ENCODE data around the gene FBXL19.

The FBXL19 gene

GRCh38 chr16:30972872-30973271, 49.5 kb downstream of the FBXL19 start:
- H3K4me3 ChIP-seq (replicated peaks in 1 of 2; ENCODE audit: low read depth in 2 of 2, low read length in 2 of 2), result no peak overlapping the region
- TF ChIP-seq CTCF (IDR thresholded peaks at IDR 0.05; ENCODE audit: low read depth, low read length), result peak; percentile 19
- peak in 1 of 2 donors; percentile 20 for DNase-seq (ENCODE audit: low read depth in 2 of 2)

- H3K4me3 ChIP-seq (replicated peaks in 1 of 2; ENCODE audit: low read depth in 2 of 2, low read length in 2 of 2), result no peak overlapping the region
- no peak for TF ChIP-seq CTCF (IDR thresholded peaks at IDR 0.05; ENCODE audit: low read depth, low read length)
- DNase-seq (ENCODE audit: low read depth in 2 of 2), result no peak
Observed at GRCh38 chr16:30974348-30974747, 51.0 kb downstream of the FBXL19 start.

- no peak for DNase-seq (ENCODE audit: low read depth in 2 of 2)
- H3K4me3 ChIP-seq (replicated peaks in 1 of 2; ENCODE audit: low read depth in 2 of 2, low read length in 2 of 2), result no peak overlapping the region
- TF ChIP-seq CTCF (IDR thresholded peaks at IDR 0.05; ENCODE audit: low read depth, low read length), result no peak
Observed at GRCh38 chr16:30976486-30976885, 53.1 kb downstream of the FBXL19 start.

- DNase-seq (ENCODE audit: low read depth in 2 of 2), result peak in 1 of 2 donors; percentile 27
- TF ChIP-seq CTCF (IDR thresholded peaks at IDR 0.05; ENCODE audit: low read depth, low read length), result peak; percentile 34
- no peak overlapping the region for H3K4me3 ChIP-seq (replicated peaks in 1 of 2; ENCODE audit: low read depth in 2 of 2, low read length in 2 of 2)
Observed at GRCh38 chr16:30977502-30977901, 54.1 kb downstream of the FBXL19 start.

- no peak for TF ChIP-seq CTCF (IDR thresholded peaks at IDR 0.05; ENCODE audit: low read depth, low read length)
- DNase-seq (ENCODE audit: low read depth in 2 of 2), result no peak
- no peak overlapping the region for H3K4me3 ChIP-seq (replicated peaks in 1 of 2; ENCODE audit: low read depth in 2 of 2, low read length in 2 of 2)
Observed at GRCh38 chr16:30979170-30980022, 56.0 kb downstream of the FBXL19 start.

- TF ChIP-seq CTCF (IDR thresholded peaks at IDR 0.05; ENCODE audit: low read depth, low read length), result no peak
- no peak overlapping the region for H3K4me3 ChIP-seq (replicated peaks in 1 of 2; ENCODE audit: low read depth in 2 of 2, low read length in 2 of 2)
Observed at GRCh38 chr16:30980023-30980371, 56.6 kb downstream of the FBXL19 start.

More at GRCh38 chr16:30980023-30980371, 56.6 kb downstream of the FBXL19 start:
- DNase-seq (ENCODE audit: low read depth in 2 of 2), result no peak

All from cardiac fibroblast (primary cell).